ENCODE data around the gene AP4B1.

- no peak for TF ChIP-seq CTCF (IDR thresholded peaks at IDR 0.05; ENCODE audit: poor library complexity, severe bottlenecking)
- TF ChIP-seq EP300 (conservative IDR thresholded peaks at IDR 0.05; ENCODE audit: poor library complexity, severe bottlenecking), result no peak
- no peak for TF ChIP-seq POLR2AphosphoS5 (IDR thresholded peaks at IDR 0.05)
Observed at GRCh38 chr1:113875714-113876113, 28.9 kb downstream of the AP4B1 start.

All from neural cell (in vitro differentiated cells).